Measurements from ENCODE around the gene PRG3.
A peak's percentile ranks its signal among the peaks of the same experiment; 100 is the strongest.
"Not testable (repeated sequence)": the region's sequence is repeated elsewhere in the genome, so short reads cannot be mapped to it uniquely, and the experiment has no call there.

Gene PRG3

DNA sequence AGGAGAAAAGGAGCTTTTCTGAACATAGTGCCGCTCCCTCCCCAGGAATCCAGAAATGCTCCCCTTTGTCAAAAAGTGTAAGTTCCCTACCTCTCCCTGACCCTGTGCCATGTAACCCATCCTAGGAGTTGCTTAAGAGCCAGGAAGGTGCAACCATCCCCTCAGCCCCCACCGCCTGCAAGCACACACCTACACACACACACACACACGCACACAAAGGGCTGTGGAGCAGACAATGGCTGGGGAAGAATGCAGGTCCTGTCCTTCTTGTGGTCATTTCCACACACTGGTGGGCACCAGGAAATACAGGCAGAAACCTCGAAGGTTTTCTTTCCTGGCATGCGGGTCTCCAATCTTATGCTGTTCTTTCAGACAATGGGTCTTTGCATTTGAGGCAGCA, 41.6 kb downstream of the PRG3 start:
- no peak for DNase-seq (ENCODE audit: low read depth in 3 of 3)

DNA sequence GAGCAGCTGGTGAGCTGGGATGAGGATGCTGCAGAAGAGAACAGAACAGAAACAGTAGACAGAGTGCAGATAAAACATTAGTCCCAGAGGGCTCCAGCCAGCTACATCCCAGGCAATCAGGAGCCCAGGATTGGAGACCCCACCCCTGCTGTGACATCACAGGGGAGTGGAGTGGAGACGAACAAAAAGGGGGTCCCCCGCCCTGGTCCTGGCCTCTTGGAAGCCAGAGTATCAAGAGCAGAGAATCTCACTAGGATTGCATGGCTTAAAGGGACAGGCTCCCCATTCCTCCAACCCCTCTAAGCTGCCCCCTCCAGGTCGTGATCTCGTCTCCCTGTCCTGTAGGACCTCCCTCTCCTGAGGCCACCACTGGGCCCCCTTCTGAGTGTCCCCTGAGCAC, 42.8 kb downstream of the PRG3 start, which contains the start of gene P2RX3:
Gene P2RX3 (plus strand): TSS at position 211 of the 400 bp plus-strand sequence. CDS start 199 bp downstream, outside the sequence.
- no peak for DNase-seq (ENCODE audit: low read depth in 3 of 3)

DNA sequence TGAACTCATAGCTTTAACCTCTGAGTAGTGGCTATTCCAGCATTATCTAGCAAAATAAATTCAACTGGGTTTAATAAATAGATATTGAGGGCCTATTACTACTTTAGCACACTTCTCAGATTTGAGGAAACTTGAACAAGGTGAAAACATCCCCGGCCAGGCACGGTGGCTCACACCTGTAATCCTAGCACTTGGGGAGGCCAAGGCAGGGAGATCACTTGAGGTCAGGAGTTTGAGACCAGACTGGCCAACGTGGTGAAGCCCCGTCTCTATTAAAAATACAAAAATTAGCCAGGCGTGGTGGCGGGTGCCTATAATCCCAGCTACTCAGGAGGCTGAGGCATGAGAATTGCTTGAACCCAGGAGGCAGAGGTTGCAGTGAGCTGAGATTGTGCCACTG, 44.1 kb downstream of the PRG3 start:
- not testable (repeated sequence) for DNase-seq (ENCODE audit: low read depth in 3 of 3)

DNA sequence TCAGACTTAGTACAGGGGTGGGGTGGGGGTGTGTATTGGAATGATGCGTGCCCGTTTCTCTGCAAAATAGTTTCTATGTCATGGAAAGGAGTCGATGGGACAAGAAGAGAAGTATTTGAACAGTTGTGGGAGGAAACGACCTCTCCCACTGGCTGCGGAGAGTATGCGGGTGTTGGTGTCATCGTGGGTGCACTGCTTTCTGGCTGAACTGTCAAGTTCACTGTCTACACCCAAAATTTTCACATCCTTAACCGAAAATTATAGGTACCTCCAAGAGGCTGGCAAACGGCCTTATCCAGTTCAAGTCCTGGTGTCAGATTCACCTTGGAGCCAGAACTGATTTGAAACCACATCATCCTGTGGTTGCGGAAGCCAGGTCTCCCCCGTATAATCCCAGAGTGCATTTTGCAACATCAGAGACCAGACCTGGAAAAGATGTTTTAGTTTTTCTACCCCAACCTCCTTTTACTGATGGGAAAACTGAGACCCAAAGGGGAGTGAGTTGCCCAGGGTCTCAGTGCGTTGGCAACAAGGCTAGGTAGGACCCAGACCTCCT, 44.8 kb downstream of the PRG3 start:
- DNase-seq (ENCODE audit: low read depth in 3 of 3), result no peak

DNA sequence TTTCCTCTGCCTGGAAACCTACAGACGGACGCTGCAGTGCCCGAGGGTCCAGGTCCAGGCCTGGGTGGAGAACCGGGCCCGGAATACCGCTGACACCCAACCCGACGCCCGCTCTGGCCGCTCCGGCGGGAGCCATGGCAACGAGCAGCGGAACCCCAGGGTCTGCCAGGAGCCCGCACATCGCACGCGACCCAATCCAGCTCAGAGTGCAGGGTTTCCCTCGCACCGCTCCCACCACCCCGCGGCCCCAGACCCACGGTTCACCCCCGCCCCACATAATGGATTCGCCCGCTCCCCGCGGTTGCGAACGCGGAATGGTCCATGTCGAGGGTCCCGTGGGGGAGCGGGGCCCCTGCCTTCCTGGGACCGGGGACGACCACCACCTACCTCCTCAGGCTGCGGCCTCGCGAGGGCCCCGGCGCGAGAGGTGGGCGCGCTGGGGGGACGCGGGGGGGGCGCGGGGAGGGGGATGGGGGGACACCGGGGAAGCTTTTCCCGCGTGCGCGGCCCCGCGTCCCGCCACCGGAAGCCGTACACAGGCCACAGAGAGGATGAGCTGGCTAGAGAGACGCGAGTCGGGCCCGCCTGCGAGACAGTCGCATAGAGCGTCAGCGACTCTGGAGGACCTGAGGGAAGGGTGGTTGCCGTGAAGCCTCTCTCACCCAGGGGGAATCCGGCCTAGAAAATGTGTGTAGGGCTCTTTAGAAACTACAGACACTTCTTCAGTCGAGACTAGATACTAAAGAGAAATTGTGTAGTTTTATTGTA, 45.4 kb downstream of the PRG3 start, which contains the start of gene SSRP1:
Gene SSRP1 (minus strand): TSS at position 550 of the 768 bp plus-strand sequence. CDS start 771 bp downstream, outside the sequence.
- peak; percentile 74 to 86 (median 85) for DNase-seq (ENCODE audit: low read depth in 3 of 3)

DNA sequence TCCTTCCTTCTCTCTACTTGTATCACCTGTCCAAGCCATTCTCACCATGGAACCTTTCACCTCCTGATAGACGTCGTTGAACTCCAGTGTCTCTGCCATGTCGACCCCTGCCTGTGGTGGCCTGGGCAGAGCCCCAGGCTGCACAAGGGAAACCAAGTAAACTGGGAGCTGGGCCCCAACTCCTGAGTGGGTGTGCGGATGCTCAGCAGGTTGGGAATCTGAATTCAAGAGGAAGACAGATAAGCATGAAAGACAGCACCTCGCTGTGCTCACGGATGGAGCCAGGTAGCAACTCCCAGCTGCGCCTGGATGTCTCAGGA, 46.0 kb downstream of the PRG3 start:
- no peak for DNase-seq (ENCODE audit: low read depth in 3 of 3)

DNA sequence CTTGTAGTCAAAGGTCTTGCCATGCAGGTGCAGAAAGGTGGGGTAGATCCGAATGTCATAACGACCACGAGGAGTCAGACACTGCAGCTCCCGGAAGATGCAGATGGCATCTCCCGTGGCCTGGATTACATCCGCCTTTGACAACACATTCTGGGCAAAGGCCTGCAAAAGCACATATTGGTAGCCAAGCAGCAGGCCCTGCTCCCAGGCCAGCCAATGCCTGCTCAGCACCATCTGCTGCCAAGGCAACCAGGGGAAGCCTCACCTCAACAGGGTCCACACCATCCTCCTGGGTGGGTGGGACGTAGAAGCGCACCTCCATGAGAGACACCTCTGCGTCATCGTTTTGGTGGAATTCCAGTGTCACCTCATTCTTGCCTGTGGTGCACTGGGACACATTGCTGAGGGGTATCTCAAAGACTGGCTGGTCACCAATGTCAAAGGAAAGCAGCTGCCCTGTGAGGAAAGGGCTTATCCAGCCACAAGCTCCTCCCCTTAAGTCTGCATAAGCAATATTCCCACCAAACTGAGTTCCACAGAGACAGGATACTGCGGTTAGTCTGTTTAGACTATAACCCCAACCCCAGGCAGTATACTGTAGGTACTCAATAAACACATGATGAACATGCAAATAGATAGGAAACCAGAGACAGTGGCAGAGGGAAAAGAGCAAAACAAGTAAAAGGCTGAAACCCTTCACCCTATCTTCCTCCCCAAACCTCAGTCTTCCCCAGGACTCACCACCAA, 48.1 kb downstream of the PRG3 start:
- no peak for DNase-seq (ENCODE audit: low read depth in 3 of 3)

DNA sequence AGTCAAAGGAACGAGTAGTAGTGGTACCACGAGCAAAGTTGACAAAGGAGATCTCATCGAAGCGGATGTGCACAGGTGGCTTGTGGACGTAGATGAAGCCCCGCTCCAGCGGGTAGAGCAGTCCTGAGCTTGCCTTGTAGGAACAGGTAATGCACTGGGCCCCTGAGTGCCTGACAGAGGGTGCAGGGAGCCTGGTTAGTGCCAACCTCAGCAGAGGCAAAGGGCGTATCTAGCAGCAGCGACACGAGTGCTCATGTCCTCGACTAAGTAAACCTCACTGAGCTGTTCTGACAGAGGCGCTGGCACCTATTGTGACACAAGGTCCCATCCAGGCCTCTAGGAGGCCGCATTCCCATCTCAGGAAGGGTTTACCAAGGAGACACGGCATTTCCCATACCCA, 49.2 kb downstream of the PRG3 start:
- no peak for DNase-seq (ENCODE audit: low read depth in 3 of 3)

DNA sequence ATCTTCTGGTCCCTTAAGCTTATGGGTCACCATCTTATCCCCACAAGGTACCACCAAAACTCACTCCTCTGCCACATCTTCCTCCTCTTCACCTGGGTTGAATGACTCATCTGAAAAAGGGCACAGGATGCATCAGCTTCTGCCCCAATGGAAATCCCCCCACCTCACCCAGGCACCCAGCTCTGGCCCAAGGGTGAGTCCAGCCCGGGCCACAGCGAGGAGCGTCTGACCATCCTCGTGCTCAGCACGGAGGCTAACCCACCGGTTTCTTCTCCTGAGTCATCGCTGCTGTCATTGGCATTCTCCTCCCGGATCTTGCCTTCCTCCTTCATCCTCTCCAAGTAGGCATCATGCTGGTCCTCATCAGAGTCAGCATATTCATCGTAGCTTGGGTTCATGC, 50.9 kb downstream of the PRG3 start:
- no peak for DNase-seq (ENCODE audit: low read depth in 3 of 3)

DNA sequence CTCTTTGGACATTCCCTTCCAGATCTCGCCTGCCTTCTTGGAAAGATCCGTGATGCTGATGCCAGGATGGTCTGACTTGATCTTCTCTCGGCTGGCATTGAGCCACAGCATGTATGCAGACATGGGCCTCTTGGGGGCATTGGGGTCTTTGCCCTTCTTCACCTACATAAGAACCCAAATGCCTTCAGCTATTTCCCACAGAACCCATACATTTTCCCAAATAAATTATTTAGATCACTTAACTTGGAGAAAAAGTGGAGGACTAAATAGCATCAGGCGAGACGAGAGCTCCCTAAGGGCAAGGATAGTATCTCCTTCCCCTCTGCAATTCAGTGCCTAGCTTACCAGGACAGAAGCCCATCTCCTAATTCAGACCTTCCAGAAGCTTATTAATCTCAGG, 53.2 kb downstream of the PRG3 start:
- DNase-seq (ENCODE audit: low read depth in 3 of 3), result no peak
